OCI-LY1 (cell line): ENCODE data around the gene TCP11.

Experiments
- H2AFZ ChIP-seq: fragments of 200-600 bp; sonication (generic), shearing (Covaris generic); 2 replicates; pipeline ENCODE4 v1.6.0; 2014; ENCODE audit warnings: antibody characterized with exemption, mild to moderate bottlenecking, low read length
- H3F3A ChIP-seq: fragments of 200-600 bp; sonication (generic), shearing (Covaris generic); 2 replicates; pipeline ENCODE4 v1.6.0; 2014; ENCODE audit warnings: mild to moderate bottlenecking, antibody characterized with exemption, low read length, moderate library complexity; ENCODE audit not compliant: insufficient read depth
- H3K27ac ChIP-seq: fragments of 200-600 bp; sonication (generic); 2 replicates; pipeline ENCODE4 v1.5.1; 2014; ENCODE audit warnings: low read length, mixed run types, mild to moderate bottlenecking, low read depth; ENCODE audit not compliant: poor library complexity, severe bottlenecking
- H3K27me3 ChIP-seq: fragments of 200-600 bp; sonication (generic); 2 replicates; pipeline ENCODE4 v1.6.0; 2014; ENCODE audit warnings: antibody characterized with exemption, mild to moderate bottlenecking, low read length, moderate library complexity; ENCODE audit not compliant: insufficient read depth
- H3K36me3 ChIP-seq: fragments of 200-600 bp; sonication (generic); 2 replicates; pipeline ENCODE4 v1.6.1; 2014; ENCODE audit warnings: mild to moderate bottlenecking, antibody characterized with exemption, low read length, moderate library complexity, mixed read lengths; ENCODE audit not compliant: insufficient read depth
- H3K4me1 ChIP-seq: fragments of 200-600 bp; sonication (generic); 2 replicates; pipeline ENCODE4 v1.5.1; 2014; ENCODE audit warnings: mild to moderate bottlenecking, low read length, moderate library complexity; ENCODE audit not compliant: insufficient read depth, severe bottlenecking
- H3K4me2 ChIP-seq: fragments of 200-600 bp; sonication (generic), shearing (Covaris generic); 2 replicates; pipeline ENCODE4 v1.6.1; 2014; ENCODE audit warnings: low read length
- H3K4me3 ChIP-seq: fragments of 200-600 bp; sonication (generic); 2 replicates; pipeline ENCODE4 v1.5.1; 2014; ENCODE audit warnings: low read length, low read depth, mild to moderate bottlenecking, mixed read lengths; ENCODE audit not compliant: poor library complexity, severe bottlenecking
- H3K79me2 ChIP-seq: fragments of 200-600 bp; shearing (Covaris generic); 2 replicates; pipeline ENCODE4 v1.6.1; 2016; ENCODE audit warnings: mixed run types, low read length, mixed read lengths; ENCODE audit not compliant: insufficient read depth
- H3K9ac ChIP-seq: fragments of 200-600 bp; sonication (generic), shearing (Covaris generic); 2 replicates; pipeline ENCODE4 v1.6.1; 2014; ENCODE audit warnings: mild to moderate bottlenecking, low read length, mixed read lengths
- H3K9me2 ChIP-seq: fragments of 200-600 bp; sonication (generic), shearing (Covaris generic); 2 replicates; pipeline ENCODE4 v1.6.1; 2014; ENCODE audit warnings: low read depth, mild to moderate bottlenecking, low read length, mixed read lengths
- H3K9me3 ChIP-seq: fragments of 200-600 bp; shearing (Covaris generic); 2 replicates; pipeline ENCODE4 v1.6.1; 2014; ENCODE audit warnings: low read length, mixed read lengths
- H4K20me1 ChIP-seq: fragments of 200-600 bp; sonication (generic), shearing (Covaris generic); 2 replicates; pipeline ENCODE4 v1.6.0; 2016; ENCODE audit warnings: mild to moderate bottlenecking, low read length; ENCODE audit not compliant: insufficient read depth
- CTCF ChIP-seq: fragments of 200-600 bp; sonication (generic), shearing (Covaris generic); IDR thresholded peaks from 2 replicates; pipeline ENCODE4 v1.5.1; 2017; ENCODE audit warnings: mild to moderate bottlenecking, antibody characterized with exemption, low read length, moderate library complexity, mixed read lengths
- EZH2 ChIP-seq: fragments of 200-600 bp; sonication (generic), shearing (Covaris generic); IDR thresholded peaks from 2 replicates; pipeline ENCODE4 v1.8.0; 2017; ENCODE audit warnings: borderline replicate concordance, mixed run types, mild to moderate bottlenecking, antibody characterized with exemption, low read length, moderate library complexity, mixed read lengths

The TCP11 gene

GRCh38 chr6:35070111-35070510, 71.0 kb downstream of the TCP11 start:
- Histone ChIP-seq H3K4me2 (no peak overlapping the region), H3K9ac (no peak overlapping the region), H2AFZ (no peak overlapping the region), H3K79me2 (no peaks in the 10 kb centered on the region), H3K9me2 (no peaks in the 10 kb centered on the region), H3K4me3 (no peak overlapping the region), H3K36me3 (no peaks in the 10 kb centered on the region; the same call in 1 of the 2 replicates), H3K27ac (no peak overlapping the region), H3K27me3 (no peaks in the 10 kb centered on the region), H3K4me1 (peaks cover 9% of the 10 kb centered on the region), H3K9me3 (no peaks in the 10 kb centered on the region), H3F3A (no peaks in the 10 kb centered on the region), H4K20me1 (no peaks in the 10 kb centered on the region)
- no peak for TF ChIP-seq EZH2
- no peak for TF ChIP-seq CTCF

GRCh38 chr6:35069262-35069661, 71.9 kb downstream of the TCP11 start:
- H3K4me2 ChIP-seq: no peak overlapping the region
- H3F3A ChIP-seq: no peaks in the 10 kb centered on the region
- H3K79me2 ChIP-seq: no peaks in the 10 kb centered on the region
- peaks cover 9% of the 10 kb centered on the region for H3K4me1 ChIP-seq
- H2AFZ ChIP-seq: no peak overlapping the region
- H3K9ac ChIP-seq: no peak overlapping the region
- H3K27me3 ChIP-seq: no peaks in the 10 kb centered on the region
- no peaks in the 10 kb centered on the region for H3K9me3 ChIP-seq
- H3K9me2 ChIP-seq: no peaks in the 10 kb centered on the region
- no peaks in the 10 kb centered on the region; the same call in 1 of the 2 replicates for H3K36me3 ChIP-seq
- no peak overlapping the region for H3K27ac ChIP-seq
- no peaks in the 10 kb centered on the region for H4K20me1 ChIP-seq
- TF ChIP-seq CTCF (no peak), EZH2 (no peak)
- no peak overlapping the region for H3K4me3 ChIP-seq

- Histone ChIP-seq H3K4me1 (peaks cover 9% of the 10 kb centered on the region), H3K27ac (no peak overlapping the region), H3F3A (no peaks in the 10 kb centered on the region), H3K4me3 (no peak overlapping the region), H2AFZ (no peak overlapping the region), H3K36me3 (no peaks in the 10 kb centered on the region; the same call in 1 of the 2 replicates), H4K20me1 (no peaks in the 10 kb centered on the region), H3K9ac (no peak overlapping the region), H3K9me3 (no peaks in the 10 kb centered on the region), H3K9me2 (no peaks in the 10 kb centered on the region), H3K4me2 (no peak overlapping the region), H3K79me2 (no peaks in the 10 kb centered on the region), H3K27me3 (no peaks in the 10 kb centered on the region)
- TF ChIP-seq CTCF (no peak), EZH2 (no peak)
Observed at GRCh38 chr6:35068644-35069043, 72.5 kb downstream of the TCP11 start.
